Measurements from ENCODE around the gene SLC9A6. TPM values are rescaled to one million over a fixed set of nuclear protein-coding genes. Genes with fewer than 3 reads are reported as not detected.
A peak's percentile ranks its signal among the peaks of the same experiment; 100 is the strongest.

Gene SLC9A6
- total and polyA plus RNA-seq, 2 of the 13 experiments (the other 11 are each of a cell fraction or from before 2014, with no cell fraction given): 3.9 to 8.0 TPM

GRCh38 chrX:135951291-135951690 lies 33.9 kb upstream of the SLC9A6 start:
- Histone ChIP-seq H3K4me2 (ENCODE audit: low read depth, low read length) (no peak overlapping the region), H3K27ac (ENCODE audit: extremely low read length, insufficient read depth, low read length) (no peak overlapping the region), H4K20me1 (ENCODE audit: insufficient read depth, low read length) (no peaks in the 10 kb centered on the region), H3K4me3 (replicated peaks in 1 of 3; ENCODE audit: insufficient read depth in 1 of 3, low read depth in 2 of 3, low read length in 3 of 3) (no peak overlapping the region), H3K79me2 (ENCODE audit: insufficient read depth, low read length) (no peaks in the 10 kb centered on the region), H3K9me3 (ENCODE audit: low read length) (no peaks in the 10 kb centered on the region), H2AFZ (ENCODE audit: low read length) (no peak overlapping the region), H3K27me3 (ENCODE audit: control insufficient read depth in 1 of 2, insufficient read depth in 2 of 2, low read length in 2 of 2) (no peaks in the 10 kb centered on the region), H3K4me1 (ENCODE audit: insufficient read depth, low read length) (no peaks in the 10 kb centered on the region), H3K9ac (ENCODE audit: insufficient read depth, low read depth, low read length) (no peak overlapping the region), H3K36me3 (replicated peaks in 1 of 2; ENCODE audit: control insufficient read depth in 1 of 2, insufficient read depth in 2 of 2, low read length in 2 of 2) (no peaks in the 10 kb centered on the region)
- ChIA-PET CTCF (ENCODE audit: low intra/inter-chr PET ratio, low total read pairs) (no interaction called here), POLR2A (no interaction called here)
- in situ Hi-C loops (cut with HindIII; ENCODE audit: extremely low pct_ligation_motif_present, low pct_unique_long_range_greater_than_20kb): no loop called here
- DNase-seq (ENCODE audit: low spot score) (no peak), FAIRE-seq (no peak), ATAC-seq (0 out of 3 replicates have a peak, but pooled peaks have one; percentile 34)
- BruUV-seq (replicated peaks): no TSS peak
- TF ChIP-seq ZNF460 (CRISPR knock-in tag; IDR thresholded peaks at IDR 0.05; ENCODE audit: borderline replicate concordance) (no peak), SOX5 (CRISPR knock-in tag; IDR thresholded peaks at IDR 0.05; ENCODE audit: borderline replicate concordance) (no peak), ZFAT (CRISPR knock-in tag; conservative IDR thresholded peaks at IDR 0.05) (no peak), SATB2 (CRISPR knock-in tag; IDR thresholded peaks at IDR 0.05) (no peak), NCOA5 (CRISPR knock-in tag; IDR thresholded peaks at IDR 0.05) (no peak), ZNF709 (CRISPR knock-in tag; IDR thresholded peaks at IDR 0.05) (no peak), FOSL2 (CRISPR knock-in tag; IDR thresholded peaks at IDR 0.05) (no peak), RFX3 (CRISPR knock-in tag; IDR thresholded peaks at IDR 0.05) (no peak), MZF1 (CRISPR knock-in tag; IDR thresholded peaks at IDR 0.05; ENCODE audit: borderline replicate concordance) (no peak), ZNF800 (CRISPR knock-in tag; IDR thresholded peaks at IDR 0.05) (no peak), ZSCAN29 (CRISPR knock-in tag; conservative IDR thresholded peaks at IDR 0.05) (no peak), ZNF17 (CRISPR knock-in tag; IDR thresholded peaks at IDR 0.05) (no peak)
- TF ChIP-seq, protein P1, sequence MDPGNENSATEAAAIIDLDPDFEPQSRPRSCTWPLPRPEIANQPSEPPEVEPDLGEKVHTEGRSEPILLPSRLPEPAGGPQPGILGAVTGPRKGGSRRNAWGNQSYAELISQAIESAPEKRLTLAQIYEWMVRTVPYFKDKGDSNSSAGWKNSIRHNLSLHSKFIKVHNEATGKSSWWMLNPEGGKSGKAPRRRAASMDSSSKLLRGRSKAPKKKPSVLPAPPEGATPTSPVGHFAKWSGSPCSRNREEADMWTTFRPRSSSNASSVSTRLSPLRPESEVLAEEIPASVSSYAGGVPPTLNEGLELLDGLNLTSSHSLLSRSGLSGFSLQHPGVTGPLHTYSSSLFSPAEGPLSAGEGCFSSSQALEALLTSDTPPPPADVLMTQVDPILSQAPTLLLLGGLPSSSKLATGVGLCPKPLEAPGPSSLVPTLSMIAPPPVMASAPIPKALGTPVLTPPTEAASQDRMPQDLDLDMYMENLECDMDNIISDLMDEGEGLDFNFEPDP (CRISPR knock-in tag; conservative IDR thresholded peaks at IDR 0.05): no peak
- TF ChIP-seq, protein P2, sequence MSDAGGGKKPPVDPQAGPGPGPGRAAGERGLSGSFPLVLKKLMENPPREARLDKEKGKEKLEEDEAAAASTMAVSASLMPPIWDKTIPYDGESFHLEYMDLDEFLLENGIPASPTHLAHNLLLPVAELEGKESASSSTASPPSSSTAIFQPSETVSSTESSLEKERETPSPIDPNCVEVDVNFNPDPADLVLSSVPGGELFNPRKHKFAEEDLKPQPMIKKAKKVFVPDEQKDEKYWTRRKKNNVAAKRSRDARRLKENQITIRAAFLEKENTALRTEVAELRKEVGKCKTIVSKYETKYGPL (CRISPR knock-in tag; IDR thresholded peaks at IDR 0.05): no peak
- TF ChIP-seq, protein P3, sequence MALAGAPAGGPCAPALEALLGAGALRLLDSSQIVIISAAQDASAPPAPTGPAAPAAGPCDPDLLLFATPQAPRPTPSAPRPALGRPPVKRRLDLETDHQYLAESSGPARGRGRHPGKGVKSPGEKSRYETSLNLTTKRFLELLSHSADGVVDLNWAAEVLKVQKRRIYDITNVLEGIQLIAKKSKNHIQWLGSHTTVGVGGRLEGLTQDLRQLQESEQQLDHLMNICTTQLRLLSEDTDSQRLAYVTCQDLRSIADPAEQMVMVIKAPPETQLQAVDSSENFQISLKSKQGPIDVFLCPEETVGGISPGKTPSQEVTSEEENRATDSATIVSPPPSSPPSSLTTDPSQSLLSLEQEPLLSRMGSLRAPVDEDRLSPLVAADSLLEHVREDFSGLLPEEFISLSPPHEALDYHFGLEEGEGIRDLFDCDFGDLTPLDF (CRISPR knock-in tag; IDR thresholded peaks at IDR 0.05): no peak
- 43% methylated on average over 4 of the region's 4 CpGs for WGBS (ENCODE audit: low lambda C conversion rate)
- intact Hi-C loops (cut with micrococcal nuclease; ENCODE audit: unreplicated experiment): no loop called here
